Fibroblast of upper back skin (primary cell): ENCODE measurements around the gene WNT4.

Experiments
- DNase-seq: peaks from one replicate; pipeline ENCODE4 v3.0.0-alpha.2; 2013

The WNT4 gene

DNA sequence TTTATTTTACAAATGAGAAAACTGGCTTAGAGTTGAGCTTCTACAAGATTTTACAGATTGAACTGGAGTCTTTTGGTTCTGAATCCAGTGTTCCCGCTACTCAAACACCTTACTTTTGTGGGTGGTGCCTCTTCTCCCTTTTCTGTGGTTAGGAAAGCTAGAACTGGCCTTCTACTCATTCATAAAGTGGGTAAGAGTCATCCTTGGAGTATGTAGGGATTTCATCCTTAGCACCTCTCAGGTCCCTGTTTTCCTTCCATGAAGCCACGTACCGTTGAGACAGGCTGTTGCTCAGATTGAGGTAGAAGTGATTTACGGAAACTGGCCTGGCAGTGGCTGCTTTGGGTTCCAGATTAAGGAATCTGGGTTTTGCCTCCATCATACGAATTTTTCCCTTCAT is 35.8 kb downstream of the WNT4 start:
- peak; percentile 27 for DNase-seq

DNA sequence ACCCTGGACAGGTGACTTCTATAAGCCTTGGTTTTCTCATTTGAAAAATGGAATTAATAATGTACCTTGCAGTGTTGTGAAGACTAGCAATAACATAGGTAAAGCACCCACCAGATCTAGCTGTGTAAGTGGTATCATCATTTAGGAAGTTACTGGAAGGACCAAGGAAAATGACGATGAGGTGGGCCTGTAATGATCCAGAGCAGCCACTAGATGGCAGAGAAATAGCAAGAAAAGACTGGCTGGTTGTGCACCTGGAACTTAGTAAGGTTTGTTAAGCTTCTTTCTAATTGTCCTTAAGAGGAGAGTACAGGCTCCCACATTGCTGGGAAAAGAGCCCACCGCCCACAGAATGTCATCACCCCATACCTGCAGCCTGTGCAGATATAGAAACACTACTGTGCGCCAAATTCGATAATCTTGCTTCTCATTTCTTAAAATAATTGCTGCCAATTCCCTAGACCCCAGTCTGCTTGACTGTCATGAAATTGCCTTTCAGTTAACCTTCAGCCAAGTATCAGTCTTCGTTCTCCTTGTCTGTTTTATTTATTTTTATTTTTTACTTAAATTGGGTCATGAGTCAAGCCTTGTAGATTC is 37.2 kb downstream of the WNT4 start:
- DNase-seq = peak; percentile 56

DNA sequence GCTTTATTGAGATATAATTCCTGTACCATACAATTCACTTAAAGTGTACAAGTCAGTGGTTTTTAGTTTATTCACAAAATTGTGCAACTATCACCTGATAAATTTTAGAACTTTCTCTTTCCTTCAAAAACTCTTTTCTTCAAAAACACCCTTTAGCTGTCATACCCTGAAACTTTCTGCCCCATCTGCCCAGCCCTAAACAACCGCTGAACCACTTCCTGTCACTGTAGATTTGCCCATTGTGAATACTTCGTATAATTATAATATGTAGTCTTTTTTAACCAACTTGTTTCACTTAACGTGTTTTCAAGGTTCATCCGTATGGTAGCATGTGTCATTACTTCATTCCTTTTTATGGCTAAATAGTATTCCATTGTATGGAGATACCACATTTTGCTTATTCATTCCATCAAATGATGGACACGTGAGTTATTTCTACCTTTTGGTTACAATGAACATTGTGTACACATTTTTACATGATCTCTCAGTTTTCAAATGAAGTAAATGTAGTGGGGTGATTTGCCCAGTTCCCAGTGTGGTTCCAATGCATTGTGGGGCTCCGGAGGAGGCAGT is 37.9 kb downstream of the WNT4 start:
- no peak for DNase-seq

DNA sequence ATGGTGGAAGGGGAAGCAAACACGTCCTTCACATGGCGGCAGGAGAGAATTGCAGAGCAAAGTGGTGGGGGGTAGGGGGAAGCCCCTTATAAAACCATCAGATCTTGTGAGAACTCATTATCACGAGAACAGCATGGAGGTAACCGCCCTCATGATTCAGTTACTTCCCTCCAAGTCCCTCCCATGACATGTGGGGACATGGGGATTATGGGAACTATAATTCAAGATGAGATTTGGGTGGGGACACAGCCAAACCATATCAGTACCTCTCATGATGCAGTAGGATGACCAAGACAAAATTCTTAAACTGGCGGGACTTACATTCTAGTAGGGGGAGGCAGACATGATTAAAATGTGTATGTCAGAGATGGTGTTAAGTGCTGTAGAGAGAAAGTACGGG is 38.8 kb downstream of the WNT4 start:
- no peak for DNase-seq

DNA sequence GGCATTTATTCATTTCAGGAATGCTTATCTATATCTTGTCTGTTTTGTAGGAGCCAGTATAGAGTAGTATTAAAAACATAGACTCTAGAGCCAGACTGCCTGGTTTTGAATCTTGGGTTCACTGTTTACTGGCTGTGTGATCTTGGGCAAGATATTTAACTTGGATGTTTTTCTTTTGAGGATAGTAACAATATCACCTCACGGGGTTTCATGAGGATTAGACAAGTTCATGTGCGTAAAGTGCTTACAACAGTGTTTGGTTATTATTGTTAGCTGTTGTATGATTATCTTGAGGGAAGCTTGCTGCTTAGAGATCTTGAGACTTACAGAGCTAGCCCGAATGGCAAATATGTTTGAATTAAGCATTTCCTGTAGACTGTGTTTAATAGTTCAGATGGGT is 40.2 kb downstream of the WNT4 start:
- DNase-seq = no peak

DNA sequence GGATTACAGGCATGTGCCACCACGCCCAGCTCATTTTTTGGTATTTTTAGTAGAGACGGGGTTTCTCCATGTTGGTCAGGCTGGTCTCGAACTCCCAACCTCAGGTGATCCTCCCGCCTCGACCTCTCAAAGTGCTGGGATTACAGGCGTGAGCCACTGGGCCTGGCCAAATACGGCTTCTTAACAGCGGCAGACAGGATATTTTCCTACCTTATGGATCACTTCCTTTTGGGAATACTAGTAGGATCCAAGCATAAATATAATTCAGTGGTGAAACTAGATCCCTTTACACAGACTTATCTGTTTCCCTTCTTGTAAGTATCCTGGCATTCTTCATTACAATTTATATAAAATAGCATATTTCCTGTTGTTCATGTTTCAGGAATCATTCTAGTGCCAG is 40.9 kb downstream of the WNT4 start:
- no peak for DNase-seq

DNA sequence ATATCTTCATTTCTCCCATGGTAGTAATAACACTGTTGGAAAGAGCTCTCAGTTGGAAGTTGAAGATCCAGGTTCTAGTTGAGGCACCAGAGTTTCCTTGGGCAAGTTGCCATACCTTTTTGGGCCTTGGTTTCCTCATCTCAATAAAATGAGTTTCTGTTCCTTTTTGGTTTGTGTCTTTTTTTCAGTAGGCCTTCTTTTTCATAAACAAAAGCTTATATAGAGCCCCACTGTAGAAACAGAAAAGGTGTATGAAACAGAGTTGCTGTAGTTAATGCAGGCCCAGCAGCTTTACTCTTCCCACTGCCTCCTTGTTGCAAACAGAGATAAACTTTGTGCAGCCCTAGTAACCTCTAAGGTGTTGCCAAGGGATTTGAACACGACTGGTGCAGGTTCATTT is 41.7 kb downstream of the WNT4 start:
- DNase-seq = no peak

DNA sequence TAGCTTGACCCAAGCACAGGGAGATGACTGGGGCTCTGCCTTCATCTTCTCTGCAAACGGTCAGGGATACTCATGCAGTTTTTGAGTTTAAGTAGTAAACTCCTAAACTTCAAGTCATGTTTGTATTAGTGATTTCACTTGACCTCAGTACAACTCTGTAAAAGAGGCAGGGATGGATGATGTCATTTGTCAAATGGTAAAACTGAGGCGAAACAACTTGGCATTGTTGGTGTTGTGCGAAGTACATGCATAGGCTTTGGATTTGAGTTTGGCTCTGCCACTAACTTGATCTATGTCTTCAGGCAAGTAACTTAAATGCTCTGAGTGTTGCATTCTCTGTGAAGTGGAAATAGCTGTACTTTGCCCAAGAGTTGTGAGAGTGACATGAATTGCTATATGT is 42.7 kb downstream of the WNT4 start:
- no peak for DNase-seq

DNA sequence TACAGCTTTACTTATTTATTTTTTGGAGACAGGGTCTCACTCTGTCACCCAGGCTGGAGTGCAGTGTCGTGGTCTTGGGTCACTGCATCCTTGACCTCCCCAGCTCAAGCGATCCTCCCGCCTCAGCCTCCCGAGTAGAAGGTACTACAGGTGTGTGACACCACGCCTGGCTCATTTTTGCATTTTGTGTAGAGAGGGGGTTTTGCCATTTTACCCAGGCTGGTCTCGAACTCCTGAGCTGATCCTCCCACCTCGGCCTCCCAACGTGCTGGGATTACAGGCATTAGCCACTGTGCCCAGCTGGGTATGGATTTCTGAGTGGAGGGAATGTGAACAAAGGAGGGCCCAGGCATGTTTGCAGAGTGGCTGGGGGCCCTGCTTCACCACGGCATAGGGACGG is 44.1 kb downstream of the WNT4 start:
- DNase-seq = no peak

DNA sequence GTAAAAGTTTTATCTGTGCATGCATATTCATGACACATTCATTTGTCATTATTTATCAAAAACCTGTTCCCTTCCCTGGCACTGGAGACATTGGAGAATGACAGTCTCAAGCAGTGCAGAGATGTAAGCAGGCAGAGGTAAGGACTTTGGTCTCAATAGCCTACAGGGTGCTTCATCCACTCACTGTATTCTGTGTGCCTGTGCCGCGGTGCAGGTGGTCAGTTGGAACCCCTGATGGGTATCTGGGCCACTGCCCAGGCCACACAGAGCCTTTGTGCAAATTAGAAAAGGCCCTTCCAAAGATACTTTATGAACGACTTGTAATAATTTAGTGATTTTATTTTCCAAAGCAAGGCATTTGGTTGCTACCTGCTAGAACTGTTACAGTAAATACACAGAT is 46.4 kb downstream of the WNT4 start:
- DNase-seq = no peak

DNA sequence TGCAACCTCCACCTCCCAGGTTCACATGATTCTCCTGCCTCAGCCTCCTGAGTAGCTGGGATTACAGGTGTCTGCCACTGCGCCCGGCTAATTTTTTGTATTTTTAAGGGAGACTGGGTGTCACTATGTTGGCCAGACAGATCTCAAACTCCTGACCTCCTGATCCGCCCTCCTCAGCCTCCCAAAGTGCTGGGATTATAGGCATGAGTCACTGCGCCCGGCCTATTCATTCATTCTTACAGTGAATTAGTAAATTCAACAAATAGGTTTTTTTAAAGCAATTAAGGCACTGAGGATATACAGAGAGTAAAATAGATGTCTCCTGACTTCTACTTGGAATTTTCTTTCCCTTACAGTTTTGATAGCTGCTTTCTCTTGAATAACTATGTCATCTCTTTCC is 46.9 kb downstream of the WNT4 start:
- DNase-seq = no peak

DNA sequence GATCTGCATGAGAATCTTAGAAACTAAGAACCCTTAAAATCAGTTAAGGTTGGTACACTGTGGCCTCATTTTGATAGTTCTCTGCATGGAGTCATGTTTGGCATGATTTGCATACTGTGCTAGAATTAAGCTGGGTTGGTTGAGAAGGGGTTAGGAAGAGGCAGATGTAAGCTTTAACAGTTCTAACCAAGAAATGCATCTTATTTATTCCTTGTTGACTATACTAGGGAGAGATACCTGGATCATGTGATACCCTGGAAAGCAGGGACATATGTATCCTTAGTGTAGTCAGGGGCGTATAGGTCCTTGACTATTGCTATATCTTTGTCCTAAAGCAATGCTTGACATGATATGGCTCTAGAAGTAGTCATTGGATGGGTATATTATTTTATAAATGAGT is 49.4 kb downstream of the WNT4 start:
- DNase-seq = no peak

DNA sequence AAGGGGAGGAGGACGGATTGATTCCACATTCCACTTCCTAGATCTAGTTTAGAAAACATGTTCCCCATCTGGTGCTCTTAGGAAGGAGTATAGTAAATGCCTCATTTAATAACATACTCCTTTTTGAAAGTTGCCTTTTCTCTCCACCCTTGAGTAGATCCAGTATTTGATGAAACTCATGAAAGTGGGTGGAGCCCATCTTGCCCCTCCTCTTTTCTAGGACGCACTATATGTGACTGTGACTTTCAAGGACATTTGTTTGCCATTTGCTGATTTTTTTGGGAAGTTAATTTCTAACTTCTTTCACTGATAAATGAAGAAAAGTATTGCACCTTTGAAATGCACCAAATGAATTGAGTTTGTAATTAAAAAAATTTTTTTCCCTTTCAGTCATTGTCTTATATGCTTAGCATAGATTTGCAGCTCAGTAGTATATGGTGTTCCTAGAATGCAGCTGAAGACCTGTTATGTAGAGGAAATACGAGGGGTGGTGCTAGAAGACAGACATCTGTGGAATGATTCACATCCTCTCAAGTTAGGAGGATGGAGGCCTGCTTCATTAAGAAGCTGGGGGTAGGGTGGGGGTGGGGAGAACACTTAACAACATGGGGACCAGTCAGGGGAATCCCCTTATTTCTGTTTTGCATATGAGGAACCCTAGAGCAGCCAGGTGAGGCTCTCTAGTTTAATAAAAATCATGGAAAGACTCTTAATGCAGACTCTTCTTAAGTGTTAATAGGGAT is 50.7 kb downstream of the WNT4 start:
- peak; percentile 67 for DNase-seq

DNA sequence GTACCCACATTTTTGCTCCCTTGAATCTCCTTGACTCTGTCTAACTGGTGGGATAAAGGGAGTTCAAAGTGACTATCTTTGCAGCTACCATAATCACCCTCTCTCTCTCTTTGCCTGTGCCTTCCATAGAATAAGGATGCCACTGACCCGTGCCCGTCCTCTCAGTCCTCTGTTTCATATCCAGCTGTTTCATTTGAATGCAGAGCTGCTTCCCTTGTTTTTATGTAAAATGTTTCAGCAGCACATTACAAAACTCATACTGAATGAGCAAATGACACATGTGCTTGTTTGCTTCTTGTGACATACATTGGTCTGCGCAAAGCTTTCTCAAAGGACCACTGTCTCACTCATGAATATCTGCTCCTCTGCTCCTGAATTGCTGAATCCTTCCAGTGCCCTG is 52.0 kb downstream of the WNT4 start:
- DNase-seq = no peak

DNA sequence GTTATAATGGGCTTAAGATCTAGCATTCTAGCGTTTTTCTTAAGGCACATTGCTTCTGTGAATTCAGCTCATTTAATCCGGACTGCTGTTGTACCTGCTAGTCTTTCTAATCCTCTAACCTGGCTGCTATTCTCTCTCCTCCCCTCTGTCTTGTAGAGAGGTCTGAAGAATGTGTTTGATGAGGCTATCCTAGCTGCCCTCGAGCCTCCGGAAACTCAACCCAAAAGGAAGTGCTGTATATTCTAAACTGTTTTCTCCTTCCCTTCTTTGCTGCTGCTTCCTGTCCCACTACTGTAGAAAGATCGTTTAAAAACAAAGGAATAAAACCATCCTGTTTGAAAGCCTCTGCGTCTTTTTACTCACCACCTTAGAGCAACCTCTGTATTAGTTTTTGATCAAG is 53.1 kb downstream of the WNT4 start:
- no peak for DNase-seq

DNA sequence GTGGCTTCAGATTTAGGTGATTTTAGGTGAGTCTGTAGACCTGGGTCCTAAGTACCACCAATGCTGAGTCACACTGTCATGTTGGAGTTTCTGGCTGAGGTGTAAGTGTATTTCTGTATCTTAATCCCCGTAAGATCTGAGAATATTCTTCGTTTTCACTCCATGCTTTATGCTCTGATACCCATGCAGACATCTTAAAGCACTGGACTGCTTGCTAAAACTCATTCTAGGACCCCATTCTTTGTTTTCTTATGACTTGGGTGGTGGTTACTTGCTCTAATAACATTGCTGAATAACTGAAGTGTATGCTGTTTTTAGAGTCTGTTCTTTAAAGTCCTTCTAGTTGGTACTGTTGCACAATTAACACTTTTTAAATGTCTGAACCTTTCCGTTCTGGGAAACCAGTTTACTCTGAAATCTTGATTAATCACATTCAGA is 53.7 kb downstream of the WNT4 start:
- DNase-seq = no peak

DNA sequence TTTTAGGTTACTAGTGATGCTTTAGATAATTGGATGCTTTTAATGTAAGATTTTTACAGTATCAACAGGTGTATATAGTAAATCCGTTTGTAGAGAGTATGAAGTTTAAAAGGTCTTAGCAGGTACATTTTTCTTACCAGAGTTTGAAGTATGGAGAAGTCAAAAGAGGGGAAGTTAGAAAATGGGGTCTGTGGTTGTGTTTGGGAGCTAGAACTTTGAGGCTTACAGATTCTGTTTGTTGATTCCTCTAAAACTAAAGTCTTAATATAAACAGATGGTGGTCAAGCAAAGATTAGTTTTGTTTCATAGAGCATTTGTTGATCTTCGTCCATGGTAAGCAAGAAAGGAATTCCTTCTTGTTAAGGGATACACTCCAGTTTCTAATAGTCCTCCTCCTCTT is 54.6 kb downstream of the WNT4 start:
- DNase-seq = no peak

DNA sequence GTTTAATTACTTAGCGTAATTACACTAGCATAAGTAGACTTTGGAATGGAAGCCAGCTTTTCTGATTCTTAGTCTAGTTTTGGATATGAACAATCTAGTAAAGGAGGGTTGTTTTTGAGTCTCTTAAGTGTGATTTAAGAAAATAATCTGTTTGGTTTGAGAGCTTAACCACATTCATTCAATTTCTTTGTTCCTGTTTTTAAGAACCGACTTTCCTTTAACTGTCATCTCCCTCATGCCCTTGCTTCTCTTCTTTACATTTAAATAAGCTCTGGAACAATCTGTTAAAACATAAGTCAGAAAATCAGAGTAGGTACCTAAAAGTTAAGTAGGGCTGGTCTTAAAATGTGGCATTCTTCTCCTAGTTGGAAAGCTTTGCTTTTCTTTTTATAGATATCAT is 62.7 kb downstream of the WNT4 start:
- no peak for DNase-seq

DNA sequence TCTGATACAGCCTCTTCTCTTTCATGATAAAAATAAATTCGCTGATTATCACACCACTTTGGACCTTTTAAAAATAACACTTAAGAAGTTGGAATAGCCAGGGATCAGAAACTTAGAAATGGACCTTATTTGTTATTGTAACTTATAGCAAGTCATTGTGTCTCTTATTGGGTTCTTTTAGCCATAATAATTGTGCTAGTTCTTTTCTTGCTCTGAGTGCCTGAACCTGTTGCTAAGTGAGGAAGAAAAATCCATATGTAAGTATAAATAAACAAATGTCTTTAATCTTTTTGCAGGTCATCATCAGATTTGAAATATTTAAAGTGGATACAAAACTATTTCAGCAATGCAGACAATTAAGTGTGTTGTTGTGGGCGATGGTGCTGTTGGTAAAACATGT is 64.8 kb downstream of the WNT4 start:
- no peak for DNase-seq

DNA sequence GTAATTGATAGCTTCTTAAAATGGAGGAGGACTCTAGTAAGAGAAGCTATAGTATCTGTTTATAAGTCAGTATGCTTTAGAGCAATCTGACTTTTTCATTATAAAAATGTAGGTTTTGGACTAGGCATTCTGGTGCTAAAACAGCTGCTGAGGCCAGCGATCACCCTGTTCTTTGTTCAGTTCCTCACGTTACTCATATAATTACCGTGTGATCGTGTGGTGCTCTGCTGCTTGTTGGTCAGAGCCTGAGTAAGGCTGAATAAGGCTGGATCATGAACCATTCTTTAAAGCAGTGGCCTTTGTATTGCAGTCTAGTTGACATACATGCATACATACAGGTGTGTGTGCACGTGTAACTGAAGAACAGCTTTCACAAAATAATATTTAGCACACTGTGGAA is 65.2 kb downstream of the WNT4 start:
- no peak for DNase-seq

DNA sequence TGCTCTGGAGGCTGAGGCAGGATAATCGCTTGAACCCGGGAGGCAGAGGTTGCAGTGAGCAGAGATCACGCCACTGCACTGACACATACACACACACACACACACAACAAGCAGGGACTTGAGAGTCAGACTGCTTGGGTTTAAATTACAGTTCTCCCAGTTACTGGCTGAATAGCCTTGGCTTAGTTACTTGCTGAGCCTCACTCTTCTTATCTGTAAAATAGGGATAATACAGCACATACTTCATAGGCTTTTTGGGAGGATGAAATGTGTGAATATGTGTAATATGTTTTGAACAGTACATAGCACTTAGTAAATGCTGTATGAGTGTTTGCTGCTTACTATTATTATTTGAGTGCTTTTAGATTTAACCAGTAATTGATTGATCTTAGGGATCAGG is 66.6 kb downstream of the WNT4 start:
- no peak for DNase-seq

DNA sequence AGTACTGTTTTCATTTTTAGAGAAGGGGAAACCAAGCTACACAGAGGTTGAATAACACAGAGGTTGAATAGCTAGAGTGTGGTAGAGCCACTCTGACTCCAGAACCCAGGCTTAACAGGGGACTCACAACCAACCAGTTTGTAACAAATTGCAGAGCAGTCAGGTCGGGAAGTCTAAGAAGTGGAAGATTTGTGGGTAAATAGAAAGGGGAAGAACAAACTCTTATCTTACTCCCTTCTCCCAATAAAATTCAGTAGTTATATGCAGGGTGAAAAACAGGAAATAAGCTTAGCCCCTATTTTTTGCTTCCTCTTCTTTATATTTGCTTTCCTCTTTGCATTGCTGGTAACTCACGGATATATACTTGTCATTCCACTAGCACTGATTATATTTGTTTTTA is 67.2 kb downstream of the WNT4 start:
- DNase-seq = no peak

DNA sequence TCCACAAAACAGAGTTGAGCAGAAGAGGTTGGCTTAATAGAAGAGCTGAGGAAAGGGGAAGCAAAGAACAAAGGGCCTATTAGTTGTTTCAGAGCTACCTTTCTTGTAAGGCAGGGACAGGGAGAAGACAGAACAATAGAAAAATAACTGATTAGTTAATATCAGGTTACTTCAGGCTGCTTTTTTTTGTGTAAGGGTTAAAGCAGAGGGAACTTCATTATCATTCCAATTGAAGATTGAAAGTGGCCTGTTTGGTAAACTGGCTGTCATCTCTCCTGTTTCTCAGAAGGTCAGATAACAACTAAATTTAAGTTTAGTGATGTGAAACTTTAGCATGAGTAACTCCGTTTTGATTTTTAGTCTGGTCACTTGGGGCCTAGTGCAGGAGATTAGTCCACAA is 68.1 kb downstream of the WNT4 start:
- no peak for DNase-seq

DNA sequence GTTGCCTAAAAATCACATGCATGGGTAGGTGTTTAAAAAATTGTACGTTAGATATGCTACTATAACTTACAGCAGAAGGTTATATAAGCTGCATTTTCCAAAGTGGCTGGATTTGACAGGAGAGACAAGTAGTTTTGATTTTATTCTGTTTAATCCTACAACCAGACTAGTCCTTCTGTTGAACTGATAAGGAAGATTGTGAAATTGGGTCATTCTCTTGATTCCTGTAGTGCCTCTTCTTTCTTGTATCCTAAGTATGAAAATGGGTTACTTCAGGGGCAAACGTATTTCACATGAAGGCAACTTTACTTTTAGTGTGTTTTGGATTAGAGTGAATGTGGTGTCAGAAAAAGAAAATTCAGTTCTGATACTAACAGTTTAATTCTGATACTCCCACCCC is 71.4 kb downstream of the WNT4 start:
- DNase-seq = no peak
